ENCODE results near the gene NAALADL2.

The NAALADL2 gene

GRCh38 chr3:174953068-174953467 lies 93.9 kb downstream of the NAALADL2 start:
- no peaks in the 10 kb centered on the region for H3K79me2 ChIP-seq (ENCODE audit: insufficient read depth, low read length)
- H4K20me1 ChIP-seq (ENCODE audit: low read depth, low read length) = no peaks in the 10 kb centered on the region
- H3K9me3 ChIP-seq (ENCODE audit: insufficient read depth, low read length) = no peaks in the 10 kb centered on the region
- no peak overlapping the region for H3K9ac ChIP-seq (ENCODE audit: low read length)
- no peaks in the 10 kb centered on the region for H3F3A ChIP-seq (ENCODE audit: insufficient read depth)
- H3K36me3 ChIP-seq (ENCODE audit: low read length) = no peaks in the 10 kb centered on the region
- H3K4me3 ChIP-seq (ENCODE audit: insufficient read depth, low read length, poor library complexity, severe bottlenecking) = no peak overlapping the region
- H2AFZ ChIP-seq (ENCODE audit: low read depth, low read length, severe bottlenecking) = no peak overlapping the region
- H3K4me2 ChIP-seq (ENCODE audit: low read depth, low read length, poor library complexity, severe bottlenecking) = no peak overlapping the region
- no peak for TF ChIP-seq CTCF (IDR thresholded peaks at IDR 0.05; ENCODE audit: insufficient read depth, low read length, poor library complexity, severe bottlenecking)
- no peak for TF ChIP-seq EZH2phosphoT487 (conservative IDR thresholded peaks at IDR 0.05; ENCODE audit: low read length)
- no peaks in the 10 kb centered on the region for H3K9me2 ChIP-seq (replicated peaks; ENCODE audit: insufficient read depth, low read length)
- H3K27me3 ChIP-seq (ENCODE audit: low read length) = no peaks in the 10 kb centered on the region
- no peak overlapping the region for H3K27ac ChIP-seq (ENCODE audit: low read depth, low read length)

GRCh38 chr3:174955513-174956016 lies 96.4 kb downstream of the NAALADL2 start:
- Histone ChIP-seq H2AFZ (ENCODE audit: low read depth, low read length, severe bottlenecking) (no peak overlapping the region), H3K9ac (ENCODE audit: low read length) (no peak overlapping the region), H3K4me3 (ENCODE audit: insufficient read depth, low read length, poor library complexity, severe bottlenecking) (no peak overlapping the region), H3K9me3 (ENCODE audit: insufficient read depth, low read length) (no peaks in the 10 kb centered on the region), H3K36me3 (ENCODE audit: low read length) (no peaks in the 10 kb centered on the region), H4K20me1 (ENCODE audit: low read depth, low read length) (no peaks in the 10 kb centered on the region), H3K4me2 (ENCODE audit: low read depth, low read length, poor library complexity, severe bottlenecking) (no peak overlapping the region), H3K9me2 (replicated peaks; ENCODE audit: insufficient read depth, low read length) (no peaks in the 10 kb centered on the region), H3F3A (ENCODE audit: insufficient read depth) (no peaks in the 10 kb centered on the region), H3K27ac (ENCODE audit: low read depth, low read length) (no peak overlapping the region), H3K27me3 (ENCODE audit: low read length) (no peaks in the 10 kb centered on the region), H3K79me2 (ENCODE audit: insufficient read depth, low read length) (no peaks in the 10 kb centered on the region)
- no peak for TF ChIP-seq CTCF (IDR thresholded peaks at IDR 0.05; ENCODE audit: insufficient read depth, low read length, poor library complexity, severe bottlenecking)
- no peak for TF ChIP-seq EZH2phosphoT487 (conservative IDR thresholded peaks at IDR 0.05; ENCODE audit: low read length)

GRCh38 chr3:174957081-174957480 lies 97.9 kb downstream of the NAALADL2 start:
- no peaks in the 10 kb centered on the region for H4K20me1 ChIP-seq (ENCODE audit: low read depth, low read length)
- no peaks in the 10 kb centered on the region for H3K9me3 ChIP-seq (ENCODE audit: insufficient read depth, low read length)
- H3K4me2 ChIP-seq (ENCODE audit: low read depth, low read length, poor library complexity, severe bottlenecking) = no peak overlapping the region
- H3K9ac ChIP-seq (ENCODE audit: low read length) = no peak overlapping the region
- no peaks in the 10 kb centered on the region for H3K9me2 ChIP-seq (replicated peaks; ENCODE audit: insufficient read depth, low read length)
- no peak for TF ChIP-seq EZH2phosphoT487 (conservative IDR thresholded peaks at IDR 0.05; ENCODE audit: low read length)
- no peak for TF ChIP-seq CTCF (IDR thresholded peaks at IDR 0.05; ENCODE audit: insufficient read depth, low read length, poor library complexity, severe bottlenecking)
- no peak overlapping the region for H3K4me3 ChIP-seq (ENCODE audit: insufficient read depth, low read length, poor library complexity, severe bottlenecking)
- no peaks in the 10 kb centered on the region for H3K79me2 ChIP-seq (ENCODE audit: insufficient read depth, low read length)
- no peaks in the 10 kb centered on the region for H3K36me3 ChIP-seq (ENCODE audit: low read length)
- no peaks in the 10 kb centered on the region for H3K27me3 ChIP-seq (ENCODE audit: low read length)
- no peak overlapping the region for H2AFZ ChIP-seq (ENCODE audit: low read depth, low read length, severe bottlenecking)
- no peak overlapping the region for H3K27ac ChIP-seq (ENCODE audit: low read depth, low read length)
- no peaks in the 10 kb centered on the region for H3F3A ChIP-seq (ENCODE audit: insufficient read depth)
